Thyroid gland (tissue), 4 donors: ENCODE data around the gene RORB. TPM values are rescaled to one million over a fixed set of nuclear protein-coding genes. Genes with fewer than 3 reads are reported as not detected.

Experiments used
- DNase-seq, 2 donors: peaks; one replicate each; pipeline ENCODE4 v3.0.0-alpha.2; 2019
- H3K27ac ChIP-seq, 3 donors: fragments of 200-600 bp; sonication (generic); 1 replicate in 2 of 3; 2 replicates in 1 of 3; pipeline ENCODE4 v1.5.1; 2016 to 2019; ENCODE audit warnings: mild to moderate bottlenecking in 1 of 3, moderate library complexity in 1 of 3
- H3K27me3 ChIP-seq: fragments of 200-600 bp; sonication (generic); one replicate; pipeline ENCODE4 v1.5.1; 2019
- H3K36me3 ChIP-seq, 2 donors: fragments of 200-600 bp; sonication (generic); one replicate each; pipeline ENCODE4 v1.5.1; 2016 to 2019
- H3K4me1 ChIP-seq, 2 donors: fragments of 200-600 bp; sonication (generic); one replicate each; pipeline ENCODE4 v1.5.1; 2017 to 2019
- H3K4me3 ChIP-seq, 3 donors: fragments of 200-600 bp; sonication (generic); replicated peaks in 1 of 3; 1 replicate in 2 of 3; 2 replicates in 1 of 3; pipeline ENCODE4 v1.5.1; 2016; ENCODE audit warnings: mild to moderate bottlenecking in 1 of 3
- H3K9me3 ChIP-seq: fragments of 200-600 bp; sonication (generic); one replicate; pipeline ENCODE4 v1.5.1; 2017
- CTCF ChIP-seq, 6 experiments: fragments of 200-600 bp in 3 of 6; fragments of 450-650 bp in 3 of 6; sonication (generic) in 3 of 6; IDR thresholded peaks; one replicate each; pipeline ENCODE4 v1.5.1; 2016 to 2019; ENCODE audit warnings: antibody characterized with exemption in 6 of 6, mild to moderate bottlenecking in 2 of 6, inconsistent platforms in 1 of 6, moderate library complexity in 1 of 6
- POLR2A ChIP-seq, 2 donors: fragments of 450-650 bp; IDR thresholded peaks; one replicate each; pipeline ENCODE4 v1.6.1; 2017; ENCODE audit warnings: antibody characterized with exemption in 2 of 2, mild to moderate bottlenecking in 2 of 2, moderate library complexity in 1 of 2
- WGBS, 2 donors: methylation state at CpG; one replicate each; pipeline ENCODE4 v1.1.5; 2017; 5-methylcytosine and 5-hydroxymethylcytosine counted together
- intact Hi-C: fragments of 100-400 bp; cut with DNase I; formaldehyde crosslinking; loops from one replicate; pipeline ENCODE4 v1.15.1; 2023
- total RNA-seq, 4 donors: library from RNA; depleted of rRNA; stranded (reverse); fragments of >200 nt; gene quantifications; one replicate each; pipeline ENCODE4 v1.2.3, GENCODE V29; 2016

RORB gene
- total RNA-seq, 4 donors from 2014 or later: 0.27 to 1.8 (median 1.3) TPM

GRCh38 chr9:74609671-74610405 lies 112.7 kb downstream of the RORB start:
- TF ChIP-seq POLR2A (IDR thresholded peaks at IDR 0.05) (no peak), CTCF (IDR thresholded peaks at IDR 0.05) (no peak)
- Histone ChIP-seq H3K4me1 (no peaks in the 10 kb centered on the region), H3K27ac (no peak overlapping the region), H3K9me3 (no peaks in the 10 kb centered on the region), H3K36me3 (no peaks in the 10 kb centered on the region), H3K4me3 (no peak overlapping the region), H3K27me3 (no peaks in the 10 kb centered on the region)
- WGBS, 2 donors: 72 to 81% methylated on average over 3 of the region's 3 CpGs
- intact Hi-C loops: no loop called here
- no peak for DNase-seq

- H3K4me1 ChIP-seq: no peaks in the 10 kb centered on the region
- no peak for DNase-seq
- no peaks in the 10 kb centered on the region for H3K9me3 ChIP-seq
- 69 to 89% methylated on average over 2 of the region's 2 CpGs for WGBS, 2 donors
- no peaks in the 10 kb centered on the region for H3K36me3 ChIP-seq
- intact Hi-C loops: no loop called here
- no peak overlapping the region for H3K27ac ChIP-seq
- TF ChIP-seq CTCF (IDR thresholded peaks at IDR 0.05): no peak
- TF ChIP-seq POLR2A (IDR thresholded peaks at IDR 0.05): no peak
- H3K27me3 ChIP-seq: no peaks in the 10 kb centered on the region
- H3K4me3 ChIP-seq: no peak overlapping the region
These were observed 113.5 kb downstream of the RORB start for GRCh38 chr9:74610523-74611061.

GRCh38 chr9:74630228-74630627 lies 133.1 kb downstream of the RORB start:
- 60 to 66% methylated on average over 7 of the region's 7 CpGs for WGBS, 2 donors
- DNase-seq: no peak
- H3K36me3 ChIP-seq: no peaks in the 10 kb centered on the region
- TF ChIP-seq POLR2A (IDR thresholded peaks at IDR 0.05): no peak
- TF ChIP-seq CTCF (IDR thresholded peaks at IDR 0.05): no peak
- H3K4me1 ChIP-seq: no peaks in the 10 kb centered on the region
- H3K27ac ChIP-seq: no peak overlapping the region
- no peaks in the 10 kb centered on the region for H3K9me3 ChIP-seq
- intact Hi-C loops: no loop called here
- H3K27me3 ChIP-seq: no peaks in the 10 kb centered on the region
- H3K4me3 ChIP-seq: no peak overlapping the region

GRCh38 chr9:74639112-74639511 lies 142.0 kb downstream of the RORB start:
- Histone ChIP-seq H3K27ac (no peak overlapping the region), H3K4me1 (no peaks in the 10 kb centered on the region), H3K9me3 (no peaks in the 10 kb centered on the region), H3K27me3 (no peaks in the 10 kb centered on the region), H3K4me3 (no peak overlapping the region), H3K36me3 (no peaks in the 10 kb centered on the region)
- intact Hi-C loops: no loop called here
- TF ChIP-seq POLR2A (IDR thresholded peaks at IDR 0.05) (no peak), CTCF (IDR thresholded peaks at IDR 0.05) (no peak)
- 25 to 33% methylated on average over 1 of the region's 1 CpG for WGBS, 2 donors
- no peak for DNase-seq

GRCh38 chr9:74642376-74642775 lies 145.2 kb downstream of the RORB start:
- intact Hi-C loops: no loop called here
- no peak for DNase-seq
- Histone ChIP-seq H3K4me3 (no peak overlapping the region), H3K27me3 (no peaks in the 10 kb centered on the region), H3K27ac (no peak overlapping the region), H3K4me1 (no peaks in the 10 kb centered on the region), H3K9me3 (no peaks in the 10 kb centered on the region), H3K36me3 (no peaks in the 10 kb centered on the region)
- WGBS, 2 donors: 90 to 91% methylated on average over 12 of the region's 12 CpGs
- TF ChIP-seq CTCF (IDR thresholded peaks at IDR 0.05): no peak
- no peak for TF ChIP-seq POLR2A (IDR thresholded peaks at IDR 0.05)
